ENCODE data around the gene UCK2. TPM values are rescaled to one million over a fixed set of nuclear protein-coding genes. Genes with fewer than 3 reads are reported as not detected.

The UCK2 gene
- total and polyA plus RNA-seq, 2 experiments from 2014 or later = 101 to 149 TPM

DNA sequence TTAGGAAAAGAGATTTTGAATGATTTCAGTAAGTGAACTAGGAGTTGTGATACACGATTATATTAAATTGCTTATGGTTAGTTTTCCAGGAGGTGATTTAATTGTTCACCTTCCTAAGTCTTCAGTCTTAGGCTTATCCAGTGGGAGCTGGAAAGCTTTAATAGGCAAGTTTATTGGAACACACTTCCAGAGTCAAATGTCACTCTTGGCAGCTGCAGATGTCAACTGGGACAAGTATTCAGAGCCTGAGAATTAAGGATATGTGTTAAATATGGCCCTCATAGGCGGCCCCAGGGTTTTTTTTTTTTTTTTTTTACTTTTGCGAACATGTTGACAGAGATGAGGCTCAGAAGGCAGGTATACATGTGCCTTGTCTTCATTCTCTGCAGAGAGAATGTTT is 29.2 kb downstream of the UCK2 start:
- ATAC-seq = no peak
- no peak for TF ChIP-seq POLR2AphosphoS5 (IDR thresholded peaks at IDR 0.05; ENCODE audit: low read depth)
- no peak for TF ChIP-seq NANOG (IDR thresholded peaks at IDR 0.05; ENCODE audit: borderline replicate concordance)
- TF ChIP-seq, protein P1, sequence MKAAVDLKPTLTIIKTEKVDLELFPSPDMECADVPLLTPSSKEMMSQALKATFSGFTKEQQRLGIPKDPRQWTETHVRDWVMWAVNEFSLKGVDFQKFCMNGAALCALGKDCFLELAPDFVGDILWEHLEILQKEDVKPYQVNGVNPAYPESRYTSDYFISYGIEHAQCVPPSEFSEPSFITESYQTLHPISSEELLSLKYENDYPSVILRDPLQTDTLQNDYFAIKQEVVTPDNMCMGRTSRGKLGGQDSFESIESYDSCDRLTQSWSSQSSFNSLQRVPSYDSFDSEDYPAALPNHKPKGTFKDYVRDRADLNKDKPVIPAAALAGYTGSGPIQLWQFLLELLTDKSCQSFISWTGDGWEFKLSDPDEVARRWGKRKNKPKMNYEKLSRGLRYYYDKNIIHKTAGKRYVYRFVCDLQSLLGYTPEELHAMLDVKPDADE (IDR thresholded peaks at IDR 0.05) = no peak
- TF ChIP-seq, protein P2, sequence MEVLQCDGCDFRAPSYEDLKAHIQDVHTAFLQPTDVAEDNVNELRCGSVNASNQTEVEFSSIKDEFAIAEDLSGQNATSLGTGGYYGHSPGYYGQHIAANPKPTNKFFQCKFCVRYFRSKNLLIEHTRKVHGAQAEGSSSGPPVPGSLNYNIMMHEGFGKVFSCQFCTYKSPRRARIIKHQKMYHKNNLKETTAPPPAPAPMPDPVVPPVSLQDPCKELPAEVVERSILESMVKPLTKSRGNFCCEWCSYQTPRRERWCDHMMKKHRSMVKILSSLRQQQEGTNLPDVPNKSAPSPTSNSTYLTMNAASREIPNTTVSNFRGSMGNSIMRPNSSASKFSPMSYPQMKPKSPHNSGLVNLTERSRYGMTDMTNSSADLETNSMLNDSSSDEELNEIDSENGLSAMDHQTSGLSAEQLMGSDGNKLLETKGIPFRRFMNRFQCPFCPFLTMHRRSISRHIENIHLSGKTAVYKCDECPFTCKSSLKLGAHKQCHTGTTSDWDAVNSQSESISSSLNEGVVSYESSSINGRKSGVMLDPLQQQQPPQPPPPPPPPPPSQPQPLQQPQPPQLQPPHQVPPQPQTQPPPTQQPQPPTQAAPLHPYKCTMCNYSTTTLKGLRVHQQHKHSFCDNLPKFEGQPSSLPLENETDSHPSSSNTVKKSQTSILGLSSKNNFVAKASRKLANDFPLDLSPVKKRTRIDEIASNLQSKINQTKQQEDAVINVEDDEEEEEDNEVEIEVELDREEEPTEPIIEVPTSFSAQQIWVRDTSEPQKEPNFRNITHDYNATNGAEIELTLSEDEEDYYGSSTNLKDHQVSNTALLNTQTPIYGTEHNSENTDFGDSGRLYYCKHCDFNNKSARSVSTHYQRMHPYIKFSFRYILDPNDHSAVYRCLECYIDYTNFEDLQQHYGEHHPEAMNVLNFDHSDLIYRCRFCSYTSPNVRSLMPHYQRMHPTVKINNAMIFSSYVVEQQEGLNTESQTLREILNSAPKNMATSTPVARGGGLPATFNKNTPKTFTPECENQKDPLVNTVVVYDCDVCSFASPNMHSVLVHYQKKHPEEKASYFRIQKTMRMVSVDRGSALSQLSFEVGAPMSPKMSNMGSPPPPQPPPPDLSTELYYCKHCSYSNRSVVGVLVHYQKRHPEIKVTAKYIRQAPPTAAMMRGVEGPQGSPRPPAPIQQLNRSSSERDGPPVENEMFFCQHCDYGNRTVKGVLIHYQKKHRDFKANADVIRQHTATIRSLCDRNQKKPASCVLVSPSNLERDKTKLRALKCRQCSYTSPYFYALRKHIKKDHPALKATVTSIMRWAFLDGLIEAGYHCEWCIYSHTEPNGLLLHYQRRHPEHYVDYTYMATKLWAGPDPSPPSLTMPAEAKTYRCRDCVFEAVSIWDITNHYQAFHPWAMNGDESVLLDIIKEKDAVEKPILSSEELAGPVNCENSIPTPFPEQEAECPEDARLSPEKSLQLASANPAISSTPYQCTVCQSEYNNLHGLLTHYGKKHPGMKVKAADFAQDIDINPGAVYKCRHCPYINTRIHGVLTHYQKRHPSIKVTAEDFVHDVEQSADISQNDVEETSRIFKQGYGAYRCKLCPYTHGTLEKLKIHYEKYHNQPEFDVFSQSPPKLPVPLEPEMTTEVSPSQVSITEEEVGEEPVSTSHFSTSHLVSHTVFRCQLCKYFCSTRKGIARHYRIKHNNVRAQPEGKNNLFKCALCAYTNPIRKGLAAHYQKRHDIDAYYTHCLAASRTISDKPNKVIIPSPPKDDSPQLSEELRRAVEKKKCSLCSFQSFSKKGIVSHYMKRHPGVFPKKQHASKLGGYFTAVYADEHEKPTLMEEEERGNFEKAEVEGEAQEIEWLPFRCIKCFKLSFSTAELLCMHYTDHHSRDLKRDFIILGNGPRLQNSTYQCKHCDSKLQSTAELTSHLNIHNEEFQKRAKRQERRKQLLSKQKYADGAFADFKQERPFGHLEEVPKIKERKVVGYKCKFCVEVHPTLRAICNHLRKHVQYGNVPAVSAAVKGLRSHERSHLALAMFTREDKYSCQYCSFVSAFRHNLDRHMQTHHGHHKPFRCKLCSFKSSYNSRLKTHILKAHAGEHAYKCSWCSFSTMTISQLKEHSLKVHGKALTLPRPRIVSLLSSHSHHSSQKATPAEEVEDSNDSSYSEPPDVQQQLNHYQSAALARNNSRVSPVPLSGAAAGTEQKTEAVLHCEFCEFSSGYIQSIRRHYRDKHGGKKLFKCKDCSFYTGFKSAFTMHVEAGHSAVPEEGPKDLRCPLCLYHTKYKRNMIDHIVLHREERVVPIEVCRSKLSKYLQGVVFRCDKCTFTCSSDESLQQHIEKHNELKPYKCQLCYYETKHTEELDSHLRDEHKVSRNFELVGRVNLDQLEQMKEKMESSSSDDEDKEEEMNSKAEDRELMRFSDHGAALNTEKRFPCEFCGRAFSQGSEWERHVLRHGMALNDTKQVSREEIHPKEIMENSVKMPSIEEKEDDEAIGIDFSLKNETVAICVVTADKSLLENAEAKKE (CRISPR knock-in tag; IDR thresholded peaks at IDR 0.05) = no peak
- TF ChIP-seq JUNB (IDR thresholded peaks at IDR 0.05; ENCODE audit: unreplicated experiment) = no peak
- TF ChIP-seq EZH2 (IDR thresholded peaks at IDR 0.05; ENCODE audit: low read depth, unreplicated experiment) = no peak
- TF ChIP-seq STAT1 (IDR thresholded peaks at IDR 0.05; ENCODE audit: unreplicated experiment) = no peak
- TF ChIP-seq, protein P3, sequence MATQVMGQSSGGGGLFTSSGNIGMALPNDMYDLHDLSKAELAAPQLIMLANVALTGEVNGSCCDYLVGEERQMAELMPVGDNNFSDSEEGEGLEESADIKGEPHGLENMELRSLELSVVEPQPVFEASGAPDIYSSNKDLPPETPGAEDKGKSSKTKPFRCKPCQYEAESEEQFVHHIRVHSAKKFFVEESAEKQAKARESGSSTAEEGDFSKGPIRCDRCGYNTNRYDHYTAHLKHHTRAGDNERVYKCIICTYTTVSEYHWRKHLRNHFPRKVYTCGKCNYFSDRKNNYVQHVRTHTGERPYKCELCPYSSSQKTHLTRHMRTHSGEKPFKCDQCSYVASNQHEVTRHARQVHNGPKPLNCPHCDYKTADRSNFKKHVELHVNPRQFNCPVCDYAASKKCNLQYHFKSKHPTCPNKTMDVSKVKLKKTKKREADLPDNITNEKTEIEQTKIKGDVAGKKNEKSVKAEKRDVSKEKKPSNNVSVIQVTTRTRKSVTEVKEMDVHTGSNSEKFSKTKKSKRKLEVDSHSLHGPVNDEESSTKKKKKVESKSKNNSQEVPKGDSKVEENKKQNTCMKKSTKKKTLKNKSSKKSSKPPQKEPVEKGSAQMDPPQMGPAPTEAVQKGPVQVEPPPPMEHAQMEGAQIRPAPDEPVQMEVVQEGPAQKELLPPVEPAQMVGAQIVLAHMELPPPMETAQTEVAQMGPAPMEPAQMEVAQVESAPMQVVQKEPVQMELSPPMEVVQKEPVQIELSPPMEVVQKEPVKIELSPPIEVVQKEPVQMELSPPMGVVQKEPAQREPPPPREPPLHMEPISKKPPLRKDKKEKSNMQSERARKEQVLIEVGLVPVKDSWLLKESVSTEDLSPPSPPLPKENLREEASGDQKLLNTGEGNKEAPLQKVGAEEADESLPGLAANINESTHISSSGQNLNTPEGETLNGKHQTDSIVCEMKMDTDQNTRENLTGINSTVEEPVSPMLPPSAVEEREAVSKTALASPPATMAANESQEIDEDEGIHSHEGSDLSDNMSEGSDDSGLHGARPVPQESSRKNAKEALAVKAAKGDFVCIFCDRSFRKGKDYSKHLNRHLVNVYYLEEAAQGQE (IDR thresholded peaks at IDR 0.05; ENCODE audit: unreplicated experiment) = no peak
- TF ChIP-seq EZH2phosphoT487 (IDR thresholded peaks at IDR 0.05; ENCODE audit: unreplicated experiment) = no peak
- TF ChIP-seq ZNF114 (CRISPR knock-in tag; IDR thresholded peaks at IDR 0.05) = no peak
- no peak for TF ChIP-seq CREB1 (CRISPR knock-in tag; IDR thresholded peaks at IDR 0.05; ENCODE audit: low read depth)
- TF ChIP-seq ZNF331 (CRISPR knock-in tag; IDR thresholded peaks at IDR 0.05; ENCODE audit: low read depth) = no peak
- TF ChIP-seq, protein P4, sequence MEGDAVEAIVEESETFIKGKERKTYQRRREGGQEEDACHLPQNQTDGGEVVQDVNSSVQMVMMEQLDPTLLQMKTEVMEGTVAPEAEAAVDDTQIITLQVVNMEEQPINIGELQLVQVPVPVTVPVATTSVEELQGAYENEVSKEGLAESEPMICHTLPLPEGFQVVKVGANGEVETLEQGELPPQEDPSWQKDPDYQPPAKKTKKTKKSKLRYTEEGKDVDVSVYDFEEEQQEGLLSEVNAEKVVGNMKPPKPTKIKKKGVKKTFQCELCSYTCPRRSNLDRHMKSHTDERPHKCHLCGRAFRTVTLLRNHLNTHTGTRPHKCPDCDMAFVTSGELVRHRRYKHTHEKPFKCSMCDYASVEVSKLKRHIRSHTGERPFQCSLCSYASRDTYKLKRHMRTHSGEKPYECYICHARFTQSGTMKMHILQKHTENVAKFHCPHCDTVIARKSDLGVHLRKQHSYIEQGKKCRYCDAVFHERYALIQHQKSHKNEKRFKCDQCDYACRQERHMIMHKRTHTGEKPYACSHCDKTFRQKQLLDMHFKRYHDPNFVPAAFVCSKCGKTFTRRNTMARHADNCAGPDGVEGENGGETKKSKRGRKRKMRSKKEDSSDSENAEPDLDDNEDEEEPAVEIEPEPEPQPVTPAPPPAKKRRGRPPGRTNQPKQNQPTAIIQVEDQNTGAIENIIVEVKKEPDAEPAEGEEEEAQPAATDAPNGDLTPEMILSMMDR (conservative IDR thresholded peaks at IDR 0.05; ENCODE audit: low read depth in 2 of 2) = no peak
- peak overlapping the region; percentile 54 for H3K4me3 Mint-ChIP-seq
- no peaks in the 10 kb centered on the region for H3K9me3 Mint-ChIP-seq
- Histone ChIP-seq H3K36me3 (ENCODE audit: insufficient read depth) (no peaks in the 10 kb centered on the region), H3K4me1 (ENCODE audit: insufficient read depth) (peaks cover 80% of the 10 kb centered on the region), H2AFZ (no peak overlapping the region), H3F3A (replicated peaks; ENCODE audit: low read depth) (no peaks in the 10 kb centered on the region), H3K79me2 (replicated peaks; ENCODE audit: insufficient read depth) (peaks cover 100% of the 10 kb centered on the region), H4K20me1 (replicated peaks; ENCODE audit: insufficient read depth) (peaks cover 88% of the 10 kb centered on the region), H3K4me2 (peak overlapping the region; percentile 74), H3K9me2 (ENCODE audit: insufficient read depth) (no peaks in the 10 kb centered on the region), H3K27me3 (ENCODE audit: insufficient read depth) (no peaks in the 10 kb centered on the region), H3K4me3 (peak overlapping the region; percentile 39), H3K27ac (ENCODE audit: low read depth) (peak overlapping the region; percentile 74)
- DNase-seq (ENCODE audit: low spot score) = no peak
- peak overlapping the region; percentile 73 for H3K27ac Mint-ChIP-seq
- peaks cover 8% of the 10 kb centered on the region for H3K27me3 Mint-ChIP-seq (ENCODE audit: insufficient read depth, low read depth, poor library complexity)
- H3K36me3 Mint-ChIP-seq (ENCODE audit: low read depth) = peaks cover 13% of the 10 kb centered on the region
- peaks cover 78% of the 10 kb centered on the region for H3K4me1 Mint-ChIP-seq
